Stomach (tissue), 9 donors: ENCODE data around the gene PCED1B. TPM values are rescaled to one million over a fixed set of nuclear protein-coding genes. Genes with fewer than 3 reads are reported as not detected.
"Not testable (repeated sequence)": the region's sequence is repeated elsewhere in the genome, so short reads cannot be mapped to it uniquely, and the experiment has no call there.

Source experiments
- DNase-seq, 2 donors: peaks; one replicate each; pipeline versions ENCODE4 v3.0.0 to v3.0.0-alpha.2; 2013 to 2019
- H3K27ac ChIP-seq, 5 donors: fragments of 200-600 bp in 4 of 5; sonication (generic) in 4 of 5; one replicate each; pipeline ENCODE4 v1.5.1; 2013 to 2019; ENCODE audit warnings: mild to moderate bottlenecking in 1 of 5, moderate library complexity in 1 of 5
- H3K27me3 ChIP-seq, 3 donors: fragments of 200-600 bp; sonication (generic); one replicate each; pipeline ENCODE4 v1.5.1; 2017 to 2019; ENCODE audit warnings: mixed run types in 1 of 3
- H3K36me3 ChIP-seq, 4 donors: fragments of 200-600 bp; sonication (generic); 1 replicate in 3 of 4; 2 replicates in 1 of 4; pipeline ENCODE4 v1.5.1; 2016 to 2019
- H3K4me1 ChIP-seq, 4 donors: fragments of 200-600 bp; sonication (generic); one replicate each; pipeline ENCODE4 v1.5.1; 2016 to 2019
- H3K4me3 ChIP-seq, 4 donors: fragments of 200-600 bp; sonication (generic) in 3 of 4; one replicate each; pipeline ENCODE4 v1.5.1; 2016 to 2019; ENCODE audit warnings: mild to moderate bottlenecking in 1 of 4
- H3K9me3 ChIP-seq, 4 donors: fragments of 200-600 bp; sonication (generic); one replicate each; pipeline ENCODE4 v1.5.1; 2016 to 2019
- EP300 ChIP-seq: sonication (generic); formaldehyde crosslinking; IDR thresholded peaks from one replicate; pipeline ENCODE4 v1.6.1; 2017; ENCODE audit warnings: antibody characterized with exemption
- POLR2A ChIP-seq, 4 donors: fragments of 450-650 bp; IDR thresholded peaks; one replicate each; pipeline ENCODE4 v1.6.1; 2016; ENCODE audit warnings: antibody characterized with exemption in 4 of 4, control low read depth in 2 of 4, mild to moderate bottlenecking in 1 of 4, moderate library complexity in 1 of 4
- POLR2AphosphoS5 ChIP-seq, 3 donors: sonication (generic); formaldehyde crosslinking; IDR thresholded peaks; one replicate each; pipeline ENCODE4 v1.6.1; 2016; ENCODE audit warnings: antibody characterized with exemption in 3 of 3
- WGBS, 5 donors: extraction: QIAGEN DNeasy Blood & Tissue Kit in 3 of 5; methylation state at CpG; one replicate each; pipeline versions ENCODE4 v1.1.5 to v1.1.7; 2013 to 2018; 5-methylcytosine and 5-hydroxymethylcytosine counted together
- intact Hi-C: fragments of 100-400 bp; cut with DNase I; formaldehyde crosslinking; loops from one replicate; pipeline ENCODE4 v1.15.1; 2023; ENCODE audit warnings: low total_unique reads
- polyA plus RNA-seq, 3 donors: library from polyadenylated mRNA; stranded (reverse); fragments of 200-250 nt; gene quantifications; one replicate each; pipeline ENCODE4 v1.2.3, GENCODE V29; 2013
- total RNA-seq, 5 donors: library from RNA; depleted of rRNA; stranded (reverse); fragments of >200 nt; gene quantifications; one replicate each; pipeline versions ENCODE4 v1.1.0 to v1.2.3, GENCODE V29; 2014 to 2016
- TF ChIP-seq, protein P1 (sequence below), 7 experiments: fragments of 450-650 bp in 4 of 7; fragments of 200-600 bp in 3 of 7; sonication (generic) in 3 of 7; IDR thresholded peaks; one replicate each; pipeline ENCODE4 v1.5.1; 2016 to 2019; ENCODE audit warnings: antibody characterized with exemption in 7 of 7, control low read depth in 2 of 7, mild to moderate bottlenecking in 1 of 7
- donor health status: healthy with polysubstance abuse.
- donor health status: Bipolar disorder and iron deficiency.
- donor health status: healthy.

Gene PCED1B
- total and polyA plus RNA-seq, 8 donors = 0.73 to 7.6 (median 2.4) TPM; not detected in 1

DNA sequence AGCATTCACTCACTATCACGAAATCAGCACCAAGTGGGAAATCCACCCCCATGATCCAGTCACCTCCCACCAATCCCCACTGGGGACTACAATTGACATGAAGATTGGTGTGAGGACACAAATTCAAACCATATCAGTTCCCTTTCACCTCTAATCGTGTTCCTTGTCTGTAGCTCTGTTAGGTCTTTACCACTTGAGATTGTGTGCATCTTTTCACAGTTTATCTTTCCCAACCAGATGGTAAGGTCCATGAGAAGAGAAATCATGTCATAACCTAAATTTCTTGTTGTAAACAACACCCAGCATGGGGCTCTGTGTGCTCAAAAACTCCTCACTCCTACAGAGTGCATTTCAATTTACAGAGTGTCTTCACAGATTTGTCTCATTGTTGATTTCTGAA, 27.1 kb upstream of the PCED1B start:
- 69 to 77% (median 76%) methylated on average over 2 of the region's 2 CpGs for WGBS, 5 donors
- H3K4me1 ChIP-seq = no peaks in the 10 kb centered on the region
- no peaks in the 10 kb centered on the region for H3K27me3 ChIP-seq
- H3K4me3 ChIP-seq = no peak overlapping the region
- no peak overlapping the region for H3K27ac ChIP-seq
- peaks cover 0 to 27% (median 14%) of the 10 kb centered on the region in 4 donors for H3K9me3 ChIP-seq
- intact Hi-C loops = no loop called here
- TF ChIP-seq POLR2A (IDR thresholded peaks at IDR 0.05) (no peak), EP300 (no peak), POLR2AphosphoS5 (IDR thresholded peaks at IDR 0.05) (no peak)
- TF ChIP-seq, protein P1, sequence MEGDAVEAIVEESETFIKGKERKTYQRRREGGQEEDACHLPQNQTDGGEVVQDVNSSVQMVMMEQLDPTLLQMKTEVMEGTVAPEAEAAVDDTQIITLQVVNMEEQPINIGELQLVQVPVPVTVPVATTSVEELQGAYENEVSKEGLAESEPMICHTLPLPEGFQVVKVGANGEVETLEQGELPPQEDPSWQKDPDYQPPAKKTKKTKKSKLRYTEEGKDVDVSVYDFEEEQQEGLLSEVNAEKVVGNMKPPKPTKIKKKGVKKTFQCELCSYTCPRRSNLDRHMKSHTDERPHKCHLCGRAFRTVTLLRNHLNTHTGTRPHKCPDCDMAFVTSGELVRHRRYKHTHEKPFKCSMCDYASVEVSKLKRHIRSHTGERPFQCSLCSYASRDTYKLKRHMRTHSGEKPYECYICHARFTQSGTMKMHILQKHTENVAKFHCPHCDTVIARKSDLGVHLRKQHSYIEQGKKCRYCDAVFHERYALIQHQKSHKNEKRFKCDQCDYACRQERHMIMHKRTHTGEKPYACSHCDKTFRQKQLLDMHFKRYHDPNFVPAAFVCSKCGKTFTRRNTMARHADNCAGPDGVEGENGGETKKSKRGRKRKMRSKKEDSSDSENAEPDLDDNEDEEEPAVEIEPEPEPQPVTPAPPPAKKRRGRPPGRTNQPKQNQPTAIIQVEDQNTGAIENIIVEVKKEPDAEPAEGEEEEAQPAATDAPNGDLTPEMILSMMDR (IDR thresholded peaks at IDR 0.05) = no peak
- no peak for DNase-seq
- H3K36me3 ChIP-seq = no peaks in the 10 kb centered on the region

DNA sequence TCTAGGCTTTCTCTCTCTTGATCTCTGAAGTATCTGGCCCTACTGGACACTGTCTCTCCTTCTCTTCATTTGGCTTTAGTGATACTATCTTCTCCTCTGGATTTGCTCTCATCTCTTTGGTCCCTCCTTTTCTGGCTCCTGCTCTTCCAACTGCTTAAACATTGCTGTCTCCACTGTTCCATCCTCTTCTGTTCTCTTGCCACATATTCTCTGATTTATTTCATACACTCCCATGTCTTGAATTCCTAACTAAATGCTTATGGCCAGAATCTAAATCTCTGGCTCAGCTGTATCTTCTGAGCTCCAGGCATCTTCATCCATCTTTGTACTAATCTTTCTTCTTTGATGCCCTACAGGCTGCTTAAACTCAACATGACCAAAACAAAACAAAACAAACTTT, 25.5 kb upstream of the PCED1B start:
- H3K9me3 ChIP-seq = peaks cover 0 to 29% (median 14%) of the 10 kb centered on the region in 4 donors
- H3K4me1 ChIP-seq = no peaks in the 10 kb centered on the region
- no peak overlapping the region for H3K4me3 ChIP-seq
- intact Hi-C loops = no loop called here
- H3K27ac ChIP-seq = no peak overlapping the region
- TF ChIP-seq EP300 (no peak), POLR2A (IDR thresholded peaks at IDR 0.05) (no peak), POLR2AphosphoS5 (IDR thresholded peaks at IDR 0.05) (no peak)
- TF ChIP-seq, protein P1 (IDR thresholded peaks at IDR 0.05) = no peak
- no peaks in the 10 kb centered on the region for H3K27me3 ChIP-seq
- H3K36me3 ChIP-seq = no peaks in the 10 kb centered on the region
- DNase-seq = peak in 1 of 2 donors; percentile 66

DNA sequence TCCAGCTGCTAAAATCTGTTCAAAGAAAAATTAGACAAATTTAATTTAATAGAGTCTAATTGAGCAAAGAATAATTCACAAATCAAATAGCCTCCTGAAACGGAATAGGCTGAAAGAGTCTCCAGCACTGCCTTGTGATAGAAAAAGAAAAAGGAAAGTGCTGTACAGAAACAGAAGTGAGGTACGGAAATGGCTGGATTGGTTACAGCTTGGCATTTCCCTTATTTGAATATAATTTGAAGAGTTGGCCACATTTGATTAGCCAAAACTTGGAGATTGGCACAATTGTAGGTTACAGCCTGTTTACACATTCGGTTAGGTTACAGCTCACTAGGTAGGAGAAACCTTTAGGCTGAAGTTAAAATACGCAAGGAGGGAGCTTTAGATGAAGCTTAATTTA, 24.8 kb upstream of the PCED1B start:
- no peak for DNase-seq

DNA sequence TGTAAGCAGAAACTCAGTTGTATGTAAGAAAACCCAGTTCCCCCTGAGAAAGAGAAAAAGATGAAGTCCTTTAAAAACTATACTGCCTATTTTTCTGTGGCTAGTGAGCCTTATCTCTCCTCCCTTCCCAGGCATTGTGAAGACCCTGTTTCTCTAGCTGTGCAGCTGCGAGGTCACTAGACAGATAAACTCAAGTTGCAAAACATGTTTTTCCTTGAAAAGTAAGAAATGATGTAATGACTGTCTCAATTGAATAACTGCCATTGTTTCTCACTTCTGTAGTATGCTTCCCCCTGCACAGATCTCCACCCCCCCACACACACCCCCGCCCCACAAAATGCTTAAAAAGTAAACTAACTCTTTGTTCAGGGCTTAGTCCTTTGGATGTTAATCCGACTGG, 23.6 kb upstream of the PCED1B start:
- H3K36me3 ChIP-seq, H3K4me1 ChIP-seq, DNase-seq, H3K4me3 ChIP-seq, intact Hi-C loops, H3K27me3 ChIP-seq, H3K27ac ChIP-seq: not testable (repeated sequence)
- WGBS, 5 donors = 38 to 56% (median 52%) methylated on average over 3 of the region's 3 CpGs
- H3K9me3 ChIP-seq = peaks cover 0 to 19% (median 11%) of the 10 kb centered on the region in 4 donors

More for the DNA sequence above, 24.8 kb upstream of the PCED1B start:
- whole genome bisulfite sequencing, 5 donors = 79 to 93% (median 86%) methylated on average over 4 of the region's 4 CpGs
- no peaks in the 10 kb centered on the region for H3K27me3 ChIP-seq
- intact Hi-C loops = no loop called here
- H3K4me1 ChIP-seq = no peaks in the 10 kb centered on the region
- H3K9me3 ChIP-seq = peaks cover 0 to 29% (median 14%) of the 10 kb centered on the region in 4 donors
- no peak overlapping the region for H3K4me3 ChIP-seq
- TF ChIP-seq POLR2AphosphoS5 (IDR thresholded peaks at IDR 0.05) (no peak), POLR2A (IDR thresholded peaks at IDR 0.05) (no peak), EP300 (no peak)
- TF ChIP-seq, protein P1 (IDR thresholded peaks at IDR 0.05) = no peak
- no peak overlapping the region for H3K27ac ChIP-seq
- no peaks in the 10 kb centered on the region for H3K36me3 ChIP-seq

DNA sequence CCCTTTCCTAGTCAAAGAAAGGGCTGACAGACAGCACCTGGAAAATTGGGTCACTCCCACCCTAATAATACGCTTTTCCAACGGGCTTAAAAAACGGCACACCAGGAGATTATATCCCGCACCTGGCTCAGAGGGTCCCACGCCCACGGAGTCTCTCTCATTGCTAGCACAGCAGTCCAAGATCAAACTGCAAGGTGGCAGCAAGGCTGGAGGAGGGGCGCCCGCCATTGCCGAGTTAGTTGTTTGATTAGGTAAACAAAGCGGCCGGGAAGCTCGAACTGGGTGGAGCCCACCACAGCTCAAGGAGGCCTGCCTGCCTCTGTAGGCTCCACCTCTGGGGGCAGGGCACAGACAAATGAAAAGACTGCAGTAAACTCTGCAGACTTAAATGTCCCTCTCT, 22.5 kb upstream of the PCED1B start:
- H3K4me1 ChIP-seq, intact Hi-C loops, H3K27ac ChIP-seq, DNase-seq, H3K36me3 ChIP-seq, H3K4me3 ChIP-seq, H3K27me3 ChIP-seq: not testable (repeated sequence)
- 82 to 93% (median 89%) methylated on average over 10 to 12 of the region's 12 CpGs for WGBS, 5 donors
- H3K9me3 ChIP-seq = peaks cover 0 to 11% (median 2%) of the 10 kb centered on the region in 4 donors

DNA sequence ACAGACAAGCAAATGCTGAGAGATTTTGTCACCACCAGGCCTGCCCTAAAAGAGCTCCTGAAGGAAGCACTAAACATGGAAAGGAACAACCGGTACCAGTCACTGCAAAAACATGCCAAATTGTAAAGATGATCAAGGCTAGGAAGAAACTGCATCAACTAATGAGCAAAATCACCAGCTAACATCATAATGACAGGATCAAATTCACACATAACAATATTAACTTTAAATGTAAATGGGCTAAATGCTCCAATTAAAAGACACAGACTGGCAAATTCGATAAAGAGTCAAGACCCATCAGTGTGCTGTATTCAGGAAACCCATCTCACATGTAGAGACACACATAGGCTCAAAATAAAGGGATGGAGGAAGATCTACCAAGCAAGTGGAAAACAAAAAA, 20.8 kb upstream of the PCED1B start:
- H3K27me3 ChIP-seq = not testable (repeated sequence)

More for the DNA sequence above, 20.8 kb upstream of the PCED1B start:
- intact Hi-C loops, H3K27ac ChIP-seq, H3K4me1 ChIP-seq, DNase-seq, H3K4me3 ChIP-seq, H3K36me3 ChIP-seq: not testable (repeated sequence)
- WGBS, 5 donors = 72 to 94% (median 83%) methylated on average over 2 of the region's 2 CpGs
- peaks cover 0 to 11% (median 2%) of the 10 kb centered on the region in 4 donors for H3K9me3 ChIP-seq
